HG03159 (cell line): Measurements from ENCODE around the gene TMEM101.
"Not testable (repeated sequence)": the region's sequence is repeated elsewhere in the genome, so short reads cannot be mapped to it uniquely, and the experiment has no call there.

Experiments
- ATAC-seq: cut with Tn5 transposase; IDR thresholded peaks from one replicate; pipeline ENCODE4 v1.9.1; 2021; ENCODE audit warnings: mild to moderate bottlenecking, moderate library complexity; ENCODE audit not compliant: unreplicated experiment

TMEM101 gene

DNA sequence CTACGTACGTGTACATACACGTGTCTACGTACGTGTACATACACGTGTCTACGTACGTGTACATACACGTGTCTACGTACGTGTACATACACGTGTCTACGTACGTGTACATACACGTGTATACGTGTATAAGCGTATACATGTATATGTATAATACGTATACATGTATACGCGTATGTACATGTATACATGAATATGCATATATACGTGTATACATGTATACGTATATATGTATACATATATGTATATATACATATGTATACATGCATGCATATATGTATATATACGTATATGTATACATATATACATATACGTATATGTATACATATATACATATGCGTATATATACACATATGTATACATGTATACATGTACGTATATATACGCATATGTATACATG lies 38.9 kb downstream of the TMEM101 start:
- no peak for ATAC-seq

GRCh38 chr17:43974382-43975266 lies 40.1 kb downstream of the TMEM101 start:
- ATAC-seq = no peak

DNA sequence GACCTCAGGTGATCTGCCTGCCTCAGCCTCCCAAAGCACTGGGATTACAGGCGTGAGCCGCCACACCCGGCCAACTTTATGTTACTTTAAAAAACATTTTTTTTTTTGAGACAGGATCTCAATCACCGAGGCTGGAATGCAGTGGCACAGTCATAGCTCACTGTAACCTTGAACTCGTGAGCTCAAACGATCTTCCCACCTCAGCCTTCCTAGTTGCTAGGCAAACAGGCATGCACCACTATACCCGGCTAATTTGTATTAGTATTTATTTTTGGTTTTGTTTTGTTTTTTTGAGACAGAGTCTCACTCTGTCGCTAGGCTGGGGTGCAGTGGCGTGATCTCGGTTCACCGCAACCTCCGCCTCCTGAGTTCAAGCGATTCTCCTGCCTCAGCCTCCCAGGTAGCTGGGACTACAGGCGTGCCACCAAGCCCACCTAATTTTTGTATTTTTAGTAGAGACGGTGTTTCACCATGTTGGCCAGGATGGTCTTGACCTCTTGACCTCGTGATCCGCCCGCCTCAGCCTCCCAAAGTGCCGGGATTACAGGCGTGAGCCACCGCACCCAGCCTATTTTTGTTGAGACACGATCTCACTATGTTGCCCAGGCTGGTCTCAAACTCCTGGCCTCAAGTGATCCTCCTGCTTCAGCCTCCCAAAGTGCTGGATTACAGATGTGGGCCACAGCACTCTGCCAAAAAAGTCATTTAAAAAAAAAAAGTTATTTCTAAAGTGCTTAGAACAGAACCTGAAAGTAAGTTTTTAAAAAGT lies 42.1 kb downstream of the TMEM101 start:
- ATAC-seq = not testable (repeated sequence)

GRCh38 chr17:43971436-43971835 lies 43.3 kb downstream of the TMEM101 start:
- ATAC-seq = not testable (repeated sequence)

DNA sequence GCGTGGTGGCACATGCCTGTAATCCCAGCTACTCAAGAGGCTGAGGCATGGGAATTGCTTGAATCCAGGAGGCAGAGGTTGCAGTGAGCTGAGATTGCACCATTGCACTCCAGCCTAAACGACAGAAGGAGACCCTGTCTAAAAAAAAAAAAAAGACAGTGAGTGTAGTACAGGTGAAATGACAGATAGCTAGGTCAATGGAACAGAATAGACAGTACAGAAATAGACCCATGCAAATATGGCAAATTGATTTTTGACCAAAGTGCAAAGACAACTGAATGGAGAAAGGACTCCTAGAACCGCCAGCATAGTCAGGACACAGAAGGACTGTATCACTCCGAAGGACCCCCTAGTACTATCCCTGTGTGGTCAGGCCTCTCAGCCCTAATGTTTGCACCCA lies 44.4 kb downstream of the TMEM101 start:
- no peak for ATAC-seq

GRCh38 chr17:43967251-43967875 lies 47.4 kb downstream of the TMEM101 start:
- no peak for ATAC-seq

DNA sequence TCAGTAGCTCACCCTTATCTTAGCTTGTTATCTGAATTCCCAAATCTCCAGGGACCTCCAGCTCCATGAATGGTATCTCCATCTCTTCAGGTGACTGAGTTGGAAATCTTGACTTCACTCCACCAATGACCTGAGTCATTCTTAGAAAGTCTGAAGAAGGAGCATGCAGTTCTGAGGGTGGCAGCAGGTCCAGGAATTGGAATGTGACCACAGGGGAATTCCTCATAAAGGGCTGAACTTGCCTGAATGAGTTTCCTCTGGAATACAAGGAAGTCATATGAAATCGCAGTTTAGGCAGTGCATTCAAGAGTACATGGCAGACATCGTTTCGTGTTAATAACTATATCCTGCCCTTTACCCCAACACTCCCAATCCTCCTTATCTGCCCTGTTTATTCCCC lies 48.5 kb downstream of the TMEM101 start:
- no peak for ATAC-seq

- ATAC-seq = no peak
Measured at GRCh38 chr17:43962479-43962878, 52.3 kb downstream of the TMEM101 start.

GRCh38 chr17:43961954-43962353 lies 52.8 kb downstream of the TMEM101 start:
- no peak for ATAC-seq

- not testable (repeated sequence) for ATAC-seq
Measured at GRCh38 chr17:43961292-43961691, 53.5 kb downstream of the TMEM101 start.
